Left lung (tissue), 10 donors: Measurements from ENCODE around the gene TENM3. TPM values are rescaled to one million over a fixed set of nuclear protein-coding genes. Genes with fewer than 3 reads are reported as not detected.
A peak's percentile ranks its signal among the peaks of the same experiment; 100 is the strongest.

Source experiments
- ATAC-seq: fragments of 200-7000 bp; cut with Tn5 transposase; one replicate; pipeline ENCODE4 v1.9.1; 2020; ENCODE audit warnings: moderate library complexity
- DNase-seq, 4 donors: peaks; one replicate each; pipeline ENCODE4 v3.0.0-alpha.2; 2013 to 2020
- H3K27ac ChIP-seq, 2 donors: fragments of 200-600 bp; sonication (generic) in 1 of 2; one replicate each; pipeline versions ENCODE4 v1.5.0 to v1.8.0; 2020 to 2021
- H3K27me3 ChIP-seq, 2 donors: fragments of 200-600 bp; sonication (generic) in 1 of 2; one replicate each; pipeline versions ENCODE4 v1.5.0 to v1.8.0; 2020 to 2021
- H3K36me3 ChIP-seq, 2 donors: fragments of 200-600 bp; sonication (generic) in 1 of 2; one replicate each; pipeline versions ENCODE4 v1.5.0 to v1.8.0; 2020 to 2021
- H3K4me1 ChIP-seq, 2 donors: fragments of 200-600 bp; one replicate each; pipeline ENCODE4 v1.8.0; 2021
- H3K4me3 ChIP-seq, 2 donors: fragments of 200-600 bp; sonication (generic) in 1 of 2; one replicate each; pipeline versions ENCODE4 v1.5.0 to v1.8.0; 2020 to 2021; ENCODE audit warnings: mild to moderate bottlenecking in 1 of 2
- H3K9me3 ChIP-seq, 2 donors: fragments of 200-600 bp; sonication (generic) in 1 of 2; one replicate each; pipeline versions ENCODE4 v1.5.0 to v1.8.0; 2020 to 2021
- CTCF ChIP-seq, 2 donors: fragments of 200-600 bp; sonication (generic) in 1 of 2; IDR thresholded peaks; one replicate each; pipeline versions ENCODE4 v1.5.0 to v1.8.0; 2021; ENCODE audit warnings: antibody characterized with exemption in 2 of 2
- intact Hi-C, 2 donors: fragments of 100-400 bp; cut with DNase I; formaldehyde crosslinking; loops; one replicate each; pipeline versions ENCODE4 v1.11.2 to v1.14.2; 2022
- polyA plus RNA-seq, 6 donors: library from polyadenylated mRNA; unstranded; fragments of 120-200 nt; gene quantifications; one replicate each; pipeline ENCODE4 v1.2.1, GENCODE V29; 2013; ENCODE audit not compliant: insufficient read length in 6 of 6
- total RNA-seq, 2 donors: library from RNA; stranded (reverse); fragmentation: NEBNext Ultra II Directional; extraction: Animal tissue kit (Norgen Biotek cat#: 25700); gene quantifications; one replicate each; pipeline ENCODE4 v1.2.1, GENCODE V29; 2021
- donor health status: DM: no; HTN: yes; CAD: no.
- donor health status: DM: no; HTN: no; CAD: no.

The TENM3 gene
- total and polyA plus RNA-seq, 8 donors, result 2.2 to 5.6 (median 3.1) TPM

- Histone ChIP-seq H3K27me3 (no peaks in the 10 kb centered on the region), H3K4me1 (no peaks in the 10 kb centered on the region), H3K9me3 (no peaks in the 10 kb centered on the region), H3K36me3 (no peaks in the 10 kb centered on the region), H3K27ac (no peak overlapping the region), H3K4me3 (no peak overlapping the region)
- DNase-seq, result no peak
- TF ChIP-seq CTCF (IDR thresholded peaks at IDR 0.05), result no peak
- intact Hi-C loops, result no loop called here
- ATAC-seq, result no peak
Measured at GRCh38 chr4:182351485-182351884, 108.3 kb downstream of the TENM3 start.

- Histone ChIP-seq H3K4me3 (no peak overlapping the region), H3K9me3 (no peaks in the 10 kb centered on the region), H3K4me1 (no peaks in the 10 kb centered on the region), H3K27me3 (no peaks in the 10 kb centered on the region), H3K27ac (no peak overlapping the region), H3K36me3 (no peaks in the 10 kb centered on the region)
- intact Hi-C loops, result no loop called here
- no peak for ATAC-seq
- TF ChIP-seq CTCF (IDR thresholded peaks at IDR 0.05), result no peak
- no peak for DNase-seq
Measured at GRCh38 chr4:182354106-182354505, 110.9 kb downstream of the TENM3 start.

- Histone ChIP-seq H3K4me1 (no peaks in the 10 kb centered on the region), H3K4me3 (no peak overlapping the region), H3K36me3 (no peaks in the 10 kb centered on the region), H3K27ac (no peak overlapping the region), H3K27me3 (no peaks in the 10 kb centered on the region), H3K9me3 (no peaks in the 10 kb centered on the region)
- intact Hi-C loops, result no loop called here
- ATAC-seq, result no peak
- peak in 1 of 4 donors; percentile 26 for DNase-seq
- no peak for TF ChIP-seq CTCF (IDR thresholded peaks at IDR 0.05)
Measured at GRCh38 chr4:182354867-182355266, 111.7 kb downstream of the TENM3 start.

GRCh38 chr4:182367153-182367552 is 124.0 kb downstream of the TENM3 start:
- Histone ChIP-seq H3K27ac (no peak overlapping the region), H3K27me3 (no peaks in the 10 kb centered on the region), H3K4me3 (no peak overlapping the region), H3K36me3 (no peaks in the 10 kb centered on the region), H3K4me1 (no peaks in the 10 kb centered on the region), H3K9me3 (no peaks in the 10 kb centered on the region)
- DNase-seq (no peak), ATAC-seq (no peak)
- intact Hi-C loops, result no loop called here
- no peak for TF ChIP-seq CTCF (IDR thresholded peaks at IDR 0.05)

- DNase-seq, result no peak
- intact Hi-C loops, result no loop called here
- no peak for ATAC-seq
Measured at GRCh38 chr4:182369211-182369610, 126.0 kb downstream of the TENM3 start.

More at GRCh38 chr4:182369211-182369610, 126.0 kb downstream of the TENM3 start:
- TF ChIP-seq CTCF (IDR thresholded peaks at IDR 0.05), result no peak
- H3K4me3 ChIP-seq, result no peak overlapping the region
- H3K27me3 ChIP-seq, result no peaks in the 10 kb centered on the region
- H3K4me1 ChIP-seq, result no peaks in the 10 kb centered on the region
- H3K27ac ChIP-seq, result no peak overlapping the region
- no peaks in the 10 kb centered on the region for H3K36me3 ChIP-seq
- no peaks in the 10 kb centered on the region for H3K9me3 ChIP-seq
